ENCODE results near the gene INHBC.
A peak's percentile ranks its signal among the peaks of the same experiment; 100 is the strongest.
"Not testable (repeated sequence)": the region's sequence is repeated elsewhere in the genome, so short reads cannot be mapped to it uniquely, and the experiment has no call there.

The INHBC gene

DNA sequence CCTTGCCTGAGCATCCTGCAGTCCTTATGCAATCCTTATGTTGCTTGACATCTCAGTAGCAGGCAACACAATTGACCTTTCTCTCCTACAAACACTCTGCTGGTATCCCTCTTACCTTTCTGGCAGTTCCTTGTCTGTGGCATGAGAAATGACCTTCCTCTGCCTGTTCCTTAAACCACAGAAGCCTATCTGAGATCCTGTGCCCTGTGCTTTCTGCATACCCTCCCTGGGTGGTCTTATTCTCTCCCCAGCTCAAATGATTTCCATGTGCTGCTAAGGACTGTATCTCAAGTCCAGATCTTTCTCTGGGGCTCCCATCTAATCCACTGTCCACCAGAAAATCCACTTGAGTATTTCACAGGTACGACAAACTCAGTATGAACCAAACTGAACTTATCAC, 47.1 kb downstream of the INHBC start:
- no peak for DNase-seq (ENCODE audit: low read depth in 2 of 3, low spot score in 2 of 3)

DNA sequence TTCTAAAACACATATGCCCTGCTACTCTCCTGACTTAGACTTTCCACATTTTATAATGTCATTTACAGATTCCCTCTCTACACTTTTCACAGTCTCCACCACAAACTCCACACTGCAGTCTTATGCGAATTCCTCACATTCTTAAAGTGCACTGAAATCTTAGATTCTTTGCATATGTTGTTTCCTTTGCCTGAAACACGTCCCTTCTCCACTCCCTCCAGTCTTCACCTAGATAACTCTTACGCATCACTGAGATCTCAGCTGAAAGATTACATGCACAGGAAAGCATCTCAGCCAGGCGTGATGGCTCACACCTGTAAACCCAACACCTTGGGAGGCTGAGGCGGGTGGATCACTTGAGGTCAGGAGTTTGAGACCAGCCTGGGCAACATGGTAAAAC, 48.9 kb downstream of the INHBC start:
- no peak for DNase-seq (ENCODE audit: low read depth in 2 of 3, low spot score in 2 of 3)

DNA sequence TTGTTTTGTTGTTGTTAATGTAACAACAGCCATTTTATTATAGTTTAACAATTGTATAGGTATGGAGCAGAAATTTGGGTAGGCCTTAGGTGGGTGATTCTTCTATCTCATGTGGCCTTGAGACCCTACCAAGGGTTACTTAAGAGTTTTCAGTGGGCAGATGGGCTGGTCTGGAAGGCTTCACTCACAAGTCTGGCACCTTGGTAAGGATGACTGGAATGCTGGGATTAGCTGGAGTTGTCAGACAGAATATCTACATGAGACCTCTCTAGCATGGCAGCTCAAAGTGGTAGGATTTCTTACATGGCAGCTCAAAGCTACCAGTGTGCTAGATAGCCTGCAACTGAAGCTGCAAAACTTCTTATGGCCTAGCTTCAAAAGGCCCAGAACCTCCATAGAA, 51.1 kb downstream of the INHBC start:
- no peak for DNase-seq (ENCODE audit: low read depth in 2 of 3, low spot score in 2 of 3)

DNA sequence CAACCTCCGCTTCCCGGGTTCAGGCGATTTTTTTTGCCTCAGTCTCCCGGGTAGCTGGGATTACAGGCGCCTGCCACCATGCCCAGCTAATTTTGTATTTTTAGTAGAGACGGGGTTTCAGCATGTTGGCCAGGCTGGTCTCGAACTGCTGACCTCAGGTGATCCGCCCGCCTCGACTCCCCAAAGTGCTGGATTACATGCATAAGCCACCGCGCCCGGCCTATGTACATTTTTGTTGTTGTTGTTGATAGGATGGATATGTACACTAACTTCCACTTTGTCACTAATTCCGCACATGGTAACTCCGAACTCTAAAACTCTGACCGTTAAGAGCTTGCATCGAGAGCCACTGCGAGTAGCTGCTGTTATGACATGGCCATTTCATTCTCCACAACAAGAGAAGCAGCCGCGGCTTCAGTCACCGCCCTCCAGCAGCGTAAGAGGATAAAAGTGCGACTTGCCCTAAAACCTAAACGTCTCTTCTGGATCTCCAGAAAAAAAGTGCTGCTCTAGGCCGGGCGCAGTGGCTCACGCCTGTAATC, 52.5 kb downstream of the INHBC start:
- no peak for DNase-seq (ENCODE audit: low read depth in 2 of 3, low spot score in 2 of 3)

DNA sequence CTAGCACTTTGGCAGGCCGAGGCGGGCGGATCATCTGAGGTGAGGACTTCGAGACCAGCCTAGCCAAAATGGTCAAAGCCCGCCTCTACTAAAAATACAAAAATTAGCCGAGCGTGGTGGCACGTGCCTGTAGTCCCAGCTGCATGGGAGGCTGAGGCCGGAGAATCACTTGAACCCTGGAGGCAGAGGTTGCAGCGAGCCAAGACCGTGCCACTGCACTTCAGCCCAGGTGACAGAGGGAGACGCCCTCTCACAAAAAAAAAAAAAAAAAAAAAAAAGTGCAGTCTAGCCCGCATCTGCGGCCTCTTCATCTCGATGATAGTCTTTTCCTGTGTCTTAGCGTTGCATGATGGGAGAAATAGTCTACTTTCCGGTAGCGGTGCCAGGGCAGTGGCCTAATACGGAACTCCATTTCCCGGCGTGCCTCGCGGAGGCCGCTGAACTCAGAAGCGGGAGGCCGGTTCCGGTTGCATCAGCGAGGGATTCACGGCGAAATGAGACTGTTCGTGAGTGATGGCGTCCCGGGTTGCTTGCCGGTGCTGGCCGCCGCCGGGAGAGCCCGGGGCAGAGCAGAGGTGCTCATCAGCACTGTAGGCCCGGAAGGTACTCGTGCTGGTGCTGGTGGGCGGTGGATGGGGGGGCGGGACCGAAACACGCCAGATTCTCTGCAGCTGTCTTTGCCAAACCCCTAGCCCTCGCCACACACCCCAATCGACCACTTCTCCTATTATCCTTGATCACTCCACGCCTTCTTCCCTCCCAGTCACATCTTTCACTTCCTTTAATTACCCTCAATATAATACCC, 53.2 kb downstream of the INHBC start, which contains the start of gene MARS1:
MARS1 (plus strand) TSS at position 472 of the 805 bp plus-strand sequence; CDS start at position 495, 23 bp downstream.
- DNase-seq (ENCODE audit: low read depth in 2 of 3, low spot score in 2 of 3): peak in 2 of 3 experiments; percentile 80 to 83

DNA sequence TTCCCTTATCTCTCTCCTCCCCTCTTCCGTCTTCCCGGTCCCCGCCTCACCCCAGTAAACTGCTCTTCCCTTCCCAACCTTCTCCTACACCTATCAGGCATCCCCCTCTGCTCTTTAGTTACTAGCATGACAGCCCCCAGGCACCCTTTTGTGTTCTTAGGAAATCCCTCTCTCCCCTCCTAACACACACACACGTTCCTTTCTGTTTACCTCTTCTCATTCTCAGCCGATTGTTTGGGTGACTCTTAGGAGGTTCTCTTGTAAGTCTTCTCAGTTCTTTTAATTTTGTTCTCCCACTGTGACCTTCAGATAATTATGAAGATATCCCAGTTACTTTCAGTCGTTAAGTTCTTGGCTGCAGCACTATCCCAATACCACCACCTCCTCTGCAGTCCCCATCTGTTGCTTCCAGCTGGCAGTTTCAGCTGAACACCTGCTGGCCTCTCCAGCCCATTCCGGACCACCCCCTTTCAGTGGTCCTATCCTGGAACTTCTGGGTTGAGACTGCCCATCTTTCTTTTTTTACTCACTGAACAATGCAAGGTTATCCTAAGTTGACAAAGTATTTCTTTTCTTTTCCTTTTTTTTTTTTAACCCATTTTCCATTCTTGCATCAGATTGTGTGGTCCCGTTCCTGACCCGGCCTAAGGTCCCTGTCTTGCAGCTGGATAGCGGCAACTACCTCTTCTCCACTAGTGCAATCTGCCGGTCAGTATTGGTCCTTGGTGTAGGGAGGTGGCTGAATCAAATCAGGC, 54.0 kb downstream of the INHBC start:
- DNase-seq (ENCODE audit: low read depth in 2 of 3, low spot score in 2 of 3): no peak

DNA sequence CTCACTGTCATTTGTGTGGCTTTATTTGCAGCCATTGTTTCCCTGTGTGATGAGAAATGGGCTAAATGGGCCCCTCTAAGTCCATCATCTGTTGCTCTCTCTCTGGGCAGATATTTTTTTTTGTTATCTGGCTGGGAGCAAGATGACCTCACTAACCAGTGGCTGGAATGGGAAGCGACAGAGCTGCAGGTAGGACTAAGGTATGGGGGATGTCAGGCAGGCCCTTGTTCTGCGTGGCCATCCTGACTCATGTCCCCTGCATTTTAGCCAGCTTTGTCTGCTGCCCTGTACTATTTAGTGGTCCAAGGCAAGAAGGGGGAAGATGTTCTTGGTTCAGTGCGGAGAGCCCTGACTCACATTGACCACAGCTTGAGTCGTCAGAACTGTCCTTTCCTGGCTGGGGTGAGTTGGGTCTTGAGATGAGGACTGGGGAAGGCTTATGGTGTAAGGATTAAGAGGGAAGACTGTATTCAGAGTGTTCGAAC, 54.6 kb downstream of the INHBC start:
- no peak for DNase-seq (ENCODE audit: low read depth in 2 of 3, low spot score in 2 of 3)

DNA sequence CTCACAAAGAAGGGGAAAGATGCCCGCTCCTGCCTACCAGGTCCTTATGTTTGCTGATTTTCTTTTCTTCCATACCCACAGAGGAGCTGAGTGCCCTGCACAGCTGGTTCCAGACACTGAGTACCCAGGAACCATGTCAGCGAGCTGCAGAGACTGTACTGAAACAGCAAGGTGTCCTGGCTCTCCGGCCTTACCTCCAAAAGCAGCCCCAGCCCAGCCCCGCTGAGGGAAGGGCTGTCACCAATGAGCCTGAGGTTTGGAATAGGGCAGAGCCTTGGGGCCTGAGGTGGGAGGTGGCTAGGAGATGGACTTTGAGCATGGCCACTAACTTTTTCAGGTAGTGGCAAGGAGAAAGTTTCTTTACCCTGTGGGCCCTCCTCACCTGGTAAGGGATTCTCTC, 55.5 kb downstream of the INHBC start:
- DNase-seq (ENCODE audit: low read depth in 2 of 3, low spot score in 2 of 3): no peak

DNA sequence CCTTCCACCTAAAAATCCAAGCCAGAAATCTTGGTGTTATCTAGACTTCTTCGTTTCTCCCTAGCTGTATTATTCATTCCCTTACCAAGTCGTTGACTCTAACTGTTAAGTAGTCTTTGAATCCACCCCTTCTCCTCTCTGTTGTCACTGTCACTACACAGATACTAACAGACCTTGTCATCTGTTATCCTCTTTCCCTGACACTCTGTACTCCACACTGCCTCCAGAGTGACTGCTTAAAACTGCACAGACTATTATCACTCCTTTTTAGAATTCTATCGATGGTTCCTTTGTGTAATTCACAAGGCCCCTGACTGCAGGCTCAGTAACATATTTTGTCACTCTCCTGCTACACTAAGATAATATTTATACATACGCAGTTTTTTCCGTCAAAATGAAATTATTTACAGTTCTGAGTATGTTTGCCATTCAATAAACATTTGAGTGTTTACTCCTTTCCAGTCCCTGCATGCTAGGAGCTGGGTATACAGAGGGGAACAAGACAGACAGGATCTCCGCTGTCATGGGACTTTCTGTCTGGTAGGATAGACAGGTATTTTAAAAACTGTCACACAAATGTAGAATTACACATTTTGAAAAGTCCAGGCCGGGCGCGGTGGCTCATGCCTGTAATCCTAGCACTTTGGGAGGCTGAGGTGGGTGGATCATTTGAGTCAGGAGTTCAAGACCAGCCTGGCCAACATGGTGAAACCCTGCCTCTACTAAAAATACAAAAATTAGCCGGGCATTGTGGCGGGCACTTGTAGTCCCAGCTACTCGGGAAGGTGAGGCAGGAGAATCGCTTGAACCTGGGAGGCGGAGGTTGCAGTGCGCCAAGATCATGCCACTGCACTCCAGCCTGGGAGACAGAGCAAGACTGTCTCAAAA, 57.1 kb downstream of the INHBC start:
- no peak for DNase-seq (ENCODE audit: low read depth in 2 of 3, low spot score in 2 of 3)

DNA sequence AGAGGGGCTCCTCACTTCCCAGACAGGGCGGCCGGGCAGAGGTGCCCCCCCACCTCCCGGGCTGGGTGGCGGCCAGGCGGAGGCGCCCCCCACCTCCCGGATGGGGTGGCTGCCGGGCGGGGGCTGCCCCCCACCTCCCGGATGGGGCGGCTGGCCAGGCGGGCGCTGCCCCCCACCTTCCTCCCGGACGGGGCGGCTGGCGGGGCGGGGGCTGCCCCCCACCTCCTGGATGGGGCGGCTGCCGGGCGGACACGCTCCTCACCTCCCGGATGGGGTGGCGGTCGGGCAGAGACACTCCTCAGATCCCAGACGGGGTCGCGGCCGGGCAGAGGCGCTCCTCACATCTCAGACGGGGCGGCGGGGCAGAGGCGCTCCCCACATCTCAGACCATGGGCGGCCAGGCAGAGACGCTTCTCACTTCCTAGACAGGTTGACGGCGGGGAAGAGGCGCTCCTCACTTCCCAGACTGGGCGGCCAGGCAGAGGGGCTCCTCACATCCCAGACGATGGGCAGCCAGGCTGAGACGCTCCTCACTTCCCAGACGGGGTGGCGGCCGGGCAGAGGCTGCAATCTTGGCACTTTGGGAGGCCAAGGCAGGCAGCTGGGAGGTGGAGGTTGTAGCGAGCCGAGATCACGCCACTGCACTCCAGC, 60.6 kb downstream of the INHBC start:
- DNase-seq (ENCODE audit: low read depth in 2 of 3, low spot score in 2 of 3): not testable (repeated sequence)

DNA sequence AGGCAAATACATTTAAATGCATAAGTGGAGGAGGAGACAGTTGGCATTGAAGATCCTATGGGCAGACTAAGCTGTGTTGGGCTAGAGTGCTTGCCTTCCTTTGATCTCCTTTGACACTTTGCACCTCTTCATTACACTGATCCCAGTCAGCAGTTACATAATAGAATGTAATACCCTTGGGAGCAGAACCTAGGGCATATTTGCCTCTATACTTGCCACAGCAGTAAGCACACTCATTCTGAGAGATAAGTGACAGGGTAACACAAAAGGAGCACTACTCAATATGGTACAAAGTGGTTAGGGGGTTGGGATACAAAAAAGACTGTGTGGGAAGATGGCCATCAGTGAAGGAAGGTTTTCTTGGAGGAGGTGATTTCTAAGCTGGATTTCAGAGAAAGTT, 62.2 kb downstream of the INHBC start:
- no peak for DNase-seq (ENCODE audit: low read depth in 2 of 3, low spot score in 2 of 3)

DNA sequence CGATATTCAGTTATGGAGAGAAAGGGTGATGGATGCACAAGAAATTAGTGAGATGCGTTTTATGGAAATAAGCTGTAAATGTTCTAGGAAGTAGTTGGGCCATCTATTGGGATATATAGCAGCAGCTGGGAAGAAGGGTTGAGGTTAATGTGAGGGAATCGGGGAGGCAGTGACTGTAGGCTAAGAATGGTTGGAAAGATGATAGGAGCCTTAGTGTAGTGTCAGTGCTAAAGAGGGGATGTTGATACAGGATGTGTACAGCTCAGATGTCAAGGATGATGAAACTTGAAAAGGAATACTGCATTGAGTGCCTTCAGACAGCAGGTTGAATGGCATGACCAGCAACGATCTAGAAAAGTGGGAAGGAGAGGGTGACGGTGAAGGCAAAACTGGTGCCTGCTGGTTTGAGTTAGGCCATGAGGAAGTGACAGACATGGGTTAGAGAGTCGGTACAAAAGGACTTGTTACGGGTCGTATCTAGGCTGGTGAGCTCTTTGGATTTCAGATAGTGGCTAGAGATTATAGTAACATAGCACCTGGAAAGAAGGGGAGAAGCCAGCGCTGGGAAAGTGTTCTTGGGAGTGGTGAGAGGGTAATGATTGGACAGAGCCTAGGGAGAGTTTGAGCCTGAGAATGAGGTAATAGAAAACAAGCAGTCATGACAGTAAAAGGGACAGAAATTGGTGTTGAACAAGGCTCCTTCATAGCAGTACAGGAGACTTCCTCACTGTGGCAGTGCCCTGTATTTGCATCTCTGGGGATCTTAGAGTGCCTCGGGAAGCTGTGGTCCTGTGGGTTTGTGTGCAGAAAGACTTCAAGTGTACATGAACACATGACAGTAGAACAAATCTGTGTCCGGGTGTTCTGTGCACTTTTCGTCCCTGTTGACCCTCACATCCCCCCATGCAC, 62.9 kb downstream of the INHBC start:
- DNase-seq (ENCODE audit: low read depth in 2 of 3, low spot score in 2 of 3): no peak

DNA sequence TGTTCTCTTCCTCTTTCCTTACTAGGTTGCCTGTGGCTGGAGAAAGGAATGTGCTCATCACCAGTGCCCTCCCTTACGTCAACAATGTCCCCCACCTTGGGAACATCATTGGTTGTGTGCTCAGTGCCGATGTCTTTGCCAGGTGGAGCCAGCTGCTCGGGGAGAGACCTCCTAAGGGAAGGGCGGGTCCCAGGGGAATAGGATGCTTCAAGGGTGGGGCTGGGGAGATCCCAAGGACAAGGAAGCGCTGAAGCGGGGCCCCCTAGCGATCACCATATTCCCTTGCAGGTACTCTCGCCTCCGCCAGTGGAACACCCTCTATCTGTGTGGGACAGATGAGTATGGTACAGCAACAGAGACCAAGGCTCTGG, 63.5 kb downstream of the INHBC start:
- DNase-seq (ENCODE audit: low read depth in 2 of 3, low spot score in 2 of 3): no peak

DNA sequence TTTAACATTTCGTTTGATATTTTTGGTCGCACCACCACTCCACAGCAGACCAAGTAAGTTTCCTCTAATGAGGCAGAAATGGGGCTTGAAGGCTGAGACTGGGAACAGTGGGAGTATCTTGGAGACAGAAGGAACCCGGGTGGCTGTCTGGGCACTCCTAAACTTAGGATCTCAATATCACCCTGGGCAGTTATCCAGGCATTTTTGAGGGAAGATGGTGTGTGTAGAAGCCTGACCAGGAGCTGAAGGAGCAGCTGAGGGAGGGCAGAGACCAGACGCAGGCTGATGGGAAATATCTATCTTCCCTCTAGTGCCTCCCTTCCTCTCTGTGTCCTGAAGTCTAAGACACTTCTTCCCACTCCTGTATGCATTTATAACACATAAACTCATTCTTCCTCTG, 64.0 kb downstream of the INHBC start:
- no peak for DNase-seq (ENCODE audit: low read depth in 2 of 3, low spot score in 2 of 3)

DNA sequence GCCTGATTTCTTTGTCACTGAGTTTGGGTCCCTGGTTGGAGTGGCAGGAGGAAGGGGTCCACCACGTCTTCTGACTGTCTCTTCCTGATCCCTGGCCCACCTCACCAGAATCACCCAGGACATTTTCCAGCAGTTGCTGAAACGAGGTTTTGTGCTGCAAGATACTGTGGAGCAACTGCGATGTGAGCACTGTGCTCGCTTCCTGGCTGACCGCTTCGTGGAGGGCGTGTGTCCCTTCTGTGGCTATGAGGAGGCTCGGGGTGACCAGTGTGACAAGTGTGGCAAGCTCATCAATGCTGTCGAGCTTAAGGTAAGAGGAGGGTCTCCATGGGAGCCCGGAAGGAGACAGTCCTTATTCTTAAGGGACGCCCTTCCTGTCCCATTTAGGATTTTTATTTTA, 65.6 kb downstream of the INHBC start:
- DNase-seq (ENCODE audit: low read depth in 2 of 3, low spot score in 2 of 3): no peak
